Subcutaneous adipose tissue (tissue), 4 donors: ENCODE data around the gene UBAC2. TPM values are rescaled to one million over a fixed set of nuclear protein-coding genes. Genes with fewer than 3 reads are reported as not detected.

Experiments used
- total RNA-seq, 4 donors: library from RNA; depleted of rRNA; stranded (reverse); fragments of >200 nt; gene quantifications; one replicate each; pipeline ENCODE4 v1.1.0, GENCODE V29; 2016
- TF ChIP-seq, protein P1 (sequence below): fragments of 450-650 bp; IDR thresholded peaks from one replicate; pipeline ENCODE4 v1.5.1; 2016; ENCODE audit warnings: low read depth, mild to moderate bottlenecking, control low read depth, antibody characterized with exemption, moderate library complexity

Gene UBAC2
- total RNA-seq, 4 donors from 2014 or later: 47.4 to 73.3 (median 65.8) TPM

DNA sequence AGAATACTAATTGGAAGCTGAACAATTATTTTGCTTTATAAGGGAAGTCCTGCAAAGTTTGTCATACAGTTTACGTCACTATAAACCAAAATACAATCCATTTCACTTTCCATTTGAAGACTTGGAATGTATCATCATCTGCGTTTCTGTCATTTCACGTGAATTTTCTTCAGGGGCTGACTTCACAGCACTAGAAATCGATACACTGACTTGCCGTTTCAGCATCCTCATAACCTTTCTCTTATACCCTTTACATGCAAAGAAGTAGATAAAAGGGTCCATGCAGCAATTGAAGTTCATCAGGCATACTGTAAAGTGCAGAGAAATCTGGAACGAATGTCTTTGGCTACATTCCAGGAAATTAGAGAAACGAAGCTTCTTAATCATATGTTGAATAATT, 94.3 kb downstream of the UBAC2 start:
- TF ChIP-seq, protein P1, sequence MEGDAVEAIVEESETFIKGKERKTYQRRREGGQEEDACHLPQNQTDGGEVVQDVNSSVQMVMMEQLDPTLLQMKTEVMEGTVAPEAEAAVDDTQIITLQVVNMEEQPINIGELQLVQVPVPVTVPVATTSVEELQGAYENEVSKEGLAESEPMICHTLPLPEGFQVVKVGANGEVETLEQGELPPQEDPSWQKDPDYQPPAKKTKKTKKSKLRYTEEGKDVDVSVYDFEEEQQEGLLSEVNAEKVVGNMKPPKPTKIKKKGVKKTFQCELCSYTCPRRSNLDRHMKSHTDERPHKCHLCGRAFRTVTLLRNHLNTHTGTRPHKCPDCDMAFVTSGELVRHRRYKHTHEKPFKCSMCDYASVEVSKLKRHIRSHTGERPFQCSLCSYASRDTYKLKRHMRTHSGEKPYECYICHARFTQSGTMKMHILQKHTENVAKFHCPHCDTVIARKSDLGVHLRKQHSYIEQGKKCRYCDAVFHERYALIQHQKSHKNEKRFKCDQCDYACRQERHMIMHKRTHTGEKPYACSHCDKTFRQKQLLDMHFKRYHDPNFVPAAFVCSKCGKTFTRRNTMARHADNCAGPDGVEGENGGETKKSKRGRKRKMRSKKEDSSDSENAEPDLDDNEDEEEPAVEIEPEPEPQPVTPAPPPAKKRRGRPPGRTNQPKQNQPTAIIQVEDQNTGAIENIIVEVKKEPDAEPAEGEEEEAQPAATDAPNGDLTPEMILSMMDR: no peak

DNA sequence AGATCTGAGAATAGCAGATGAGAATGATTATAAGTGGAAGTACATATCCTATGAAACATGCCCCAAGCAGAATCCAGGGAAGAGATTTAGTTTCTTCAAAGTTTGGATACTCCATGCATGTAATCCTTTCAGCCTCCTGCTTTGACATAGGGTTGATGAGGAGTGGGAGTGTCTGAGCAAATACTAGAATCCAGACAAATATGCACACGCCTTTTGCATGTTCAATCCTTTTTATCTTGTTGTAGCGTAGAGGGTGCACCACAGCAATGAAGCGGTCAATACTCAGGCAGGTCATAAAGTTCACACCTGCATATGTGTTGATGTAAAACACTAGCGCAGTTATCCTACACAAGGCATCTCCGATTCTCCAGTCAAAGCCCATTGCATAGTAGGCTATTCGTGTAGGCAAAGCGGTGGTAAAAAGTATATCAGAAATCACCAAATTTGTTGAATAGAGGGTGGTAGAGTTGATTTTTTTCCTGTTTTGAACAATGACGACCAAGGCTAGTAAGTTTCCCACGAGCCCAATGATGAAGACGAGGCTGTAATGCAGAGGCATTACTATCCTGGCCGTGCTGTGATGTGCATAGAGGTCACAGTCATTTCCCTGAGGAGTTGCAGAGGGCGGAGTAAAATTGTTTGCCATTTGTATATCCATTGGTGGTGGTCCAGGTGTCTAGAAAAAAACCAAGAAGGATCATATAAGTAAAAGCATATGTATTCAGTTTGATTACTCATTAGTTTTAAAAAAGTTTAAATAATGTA, 95.0 kb downstream of the UBAC2 start:
- TF ChIP-seq, protein P1: no peak

DNA sequence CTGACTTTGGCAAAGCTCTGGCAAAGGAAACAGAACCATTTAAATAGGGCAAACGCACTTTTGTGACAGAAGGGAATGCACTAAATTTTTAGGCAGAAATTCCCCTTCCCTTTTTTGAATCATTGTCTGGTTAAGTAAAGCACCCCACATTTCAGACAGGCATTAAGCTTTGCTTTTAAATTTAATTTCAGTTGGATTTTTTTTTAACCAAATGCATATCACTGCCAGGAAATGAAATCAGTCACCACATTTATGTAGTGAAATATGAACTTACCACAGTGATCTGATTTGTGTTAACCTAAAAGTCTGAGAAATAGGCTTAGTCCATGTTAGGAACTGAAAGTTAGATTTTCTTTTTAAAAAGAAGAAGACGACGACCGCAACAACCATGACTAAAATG, 95.7 kb downstream of the UBAC2 start:
- TF ChIP-seq, protein P1: no peak

DNA sequence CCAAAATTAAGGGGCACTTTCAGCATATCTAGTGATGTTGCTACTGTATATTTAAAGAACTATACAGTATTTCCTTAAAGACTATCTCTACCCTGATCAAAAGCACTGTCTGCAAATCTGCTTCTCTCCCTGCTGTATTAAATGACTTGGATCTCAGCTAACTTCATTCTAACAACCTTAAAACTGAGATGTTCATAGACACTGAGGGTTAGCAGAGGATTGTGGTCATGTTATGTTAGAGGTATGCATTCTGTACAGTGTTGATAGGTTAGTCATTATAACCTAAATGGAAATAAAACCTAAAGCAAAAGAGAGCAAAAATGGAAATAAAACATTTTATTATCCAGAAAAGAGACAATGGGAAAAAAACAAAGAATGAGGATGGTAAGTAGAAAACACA, 96.7 kb downstream of the UBAC2 start:
- TF ChIP-seq, protein P1: no peak

DNA sequence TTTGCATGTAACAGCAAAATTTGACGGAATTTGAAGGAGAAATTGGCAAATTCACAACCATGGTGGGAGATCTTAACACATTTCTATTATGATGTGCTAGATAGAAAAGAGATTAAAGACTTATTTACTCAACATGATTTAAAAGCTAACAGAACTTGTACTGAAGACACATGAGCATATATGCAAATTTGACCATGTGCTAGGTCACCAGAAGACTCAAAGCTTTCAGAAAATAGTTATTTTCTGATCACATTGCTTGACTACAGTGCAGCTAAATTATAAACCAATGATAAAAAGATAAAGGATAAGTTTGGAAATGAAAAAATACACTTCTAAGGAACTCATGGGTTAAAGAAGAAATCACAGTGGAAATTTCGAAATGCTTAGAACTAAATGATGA, 97.4 kb downstream of the UBAC2 start:
- TF ChIP-seq, protein P1: no peak

DNA sequence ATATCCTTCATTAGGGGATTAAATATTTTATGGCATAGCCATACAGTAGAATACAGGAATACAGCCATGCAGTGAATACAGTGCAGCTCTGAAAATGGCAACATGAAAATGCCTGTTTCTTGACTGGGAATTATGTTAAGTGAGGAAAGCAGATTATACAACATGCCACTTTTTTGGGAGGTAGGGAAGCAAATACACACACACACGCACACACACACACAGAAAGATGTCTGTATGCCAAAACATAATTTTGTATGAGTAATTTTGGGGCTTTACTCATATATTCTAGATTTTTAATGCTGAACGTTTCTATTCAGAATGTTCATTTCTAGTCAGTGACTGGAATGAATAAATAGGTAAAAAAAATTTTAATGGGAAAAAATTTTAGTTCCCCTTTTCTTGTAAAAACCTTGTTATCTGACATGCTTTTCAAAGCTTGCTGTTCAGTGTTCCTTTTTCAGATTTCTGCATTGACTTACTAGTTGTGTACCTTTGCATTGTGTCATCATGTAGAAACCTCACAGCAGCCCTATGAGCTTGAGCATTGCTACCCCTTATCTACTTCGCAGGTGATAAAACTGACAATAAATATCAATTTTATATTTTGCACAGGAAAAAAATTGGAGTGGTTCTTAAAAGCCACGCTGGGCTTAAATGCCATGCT, 98.7 kb downstream of the UBAC2 start:
- TF ChIP-seq, protein P1: no peak

DNA sequence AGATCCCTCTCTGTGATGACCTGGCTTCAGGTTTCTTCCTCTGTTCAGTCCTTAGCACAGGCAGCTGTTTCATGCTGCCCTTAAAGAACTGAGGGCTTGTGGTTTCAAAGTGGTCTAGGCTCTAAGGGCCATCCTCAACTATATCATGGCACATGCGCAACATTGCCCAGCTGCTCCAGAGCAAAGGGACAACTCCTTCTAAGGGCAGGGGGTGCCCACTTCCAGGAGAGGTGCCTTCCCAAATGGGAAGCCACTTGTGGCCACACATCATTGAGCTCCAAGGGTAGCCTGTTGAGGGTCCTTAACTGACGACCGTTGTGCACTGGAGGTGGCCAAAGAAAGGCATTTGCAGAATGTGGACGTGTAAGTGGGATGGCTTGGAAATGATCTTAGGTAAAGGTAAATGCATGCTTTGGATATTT, 99.3 kb downstream of the UBAC2 start:
- TF ChIP-seq, protein P1: no peak
